Fibroblast of lung (primary cell): Measurements from ENCODE around the gene FBL.
"Not testable (repeated sequence)": the region's sequence is repeated elsewhere in the genome, so short reads cannot be mapped to it uniquely, and the experiment has no call there.

Experiments used
- CTCF ChIP-seq, 2 donors: IDR thresholded peaks in 1 of 2; conservative IDR thresholded peaks in 1 of 2; 1 replicate in 1 of 2; 2 replicates in 1 of 2; pipeline ENCODE4 v1.5.1; 2011 to 2012; ENCODE audit warnings: low read length in 2 of 2, control low read depth in 1 of 2, inconsistent platforms in 1 of 2, low read depth in 1 of 2, mild to moderate bottlenecking in 1 of 2
- EZH2 ChIP-seq: IDR thresholded peaks from 2 replicates; pipeline ENCODE4 v1.5.1; 2012; ENCODE audit warnings: low read length, control low read depth, mild to moderate bottlenecking; ENCODE audit errors: missing control alignments

GRCh38 chr19:39891660-39892505 is 45.7 kb upstream of the FBL start:
- TF ChIP-seq CTCF (conservative IDR thresholded peaks at IDR 0.05 in 1 of 2, IDR thresholded peaks at IDR 0.05 in 1 of 2; ENCODE audit: low read depth in 1 of 2, low read length in 2 of 2); EZH2: not testable (repeated sequence)
